Panc1 (cell line): ENCODE data around the gene GALNT10. TPM values are rescaled to one million over a fixed set of nuclear protein-coding genes. Genes with fewer than 3 reads are reported as not detected.

Experiments used
- ATAC-seq: fragments of 200-7000 bp; cut with Tn5 transposase; 2 replicates; pipeline ENCODE4 v1.9.1; 2020; ENCODE audit warnings: mild to moderate bottlenecking, moderate library complexity
- BruUV-seq: library from RNA; stranded (reverse); fragments of 400-500 nt; replicated peaks from 2 replicates; lab custom pipeline; 2021; lab: Mats Ljungman, UMichigan
- CTCF ChIA-PET: fragments of 300-600 bp; sonication (Branson Sonifier 250); formaldehyde crosslinking; loops from one replicate; lab custom pipeline; 2022; ENCODE audit warnings: antibody characterized with exemption; lab: Charles Lee
- POLR2A ChIA-PET: fragments of 300-600 bp; sonication (Branson Sonifier 250); formaldehyde crosslinking; loops from one replicate; lab custom pipeline; 2022; ENCODE audit warnings: antibody characterized with exemption; lab: Charles Lee
- DNase-seq: peaks from one replicate; pipeline ENCODE4 v3.0.0-alpha.2; 2010; ENCODE audit warnings: low read depth, low spot score
- H3K27ac ChIP-seq: 2 replicates; pipeline ENCODE4 v1.5.1; 2011; ENCODE audit warnings: mild to moderate bottlenecking, low read length, inconsistent platforms
- H3K27me3 ChIP-seq: fragments of 200-500 bp; sonication (Bioruptor generic); 2 replicates; pipeline ENCODE4 v1.6.0; 2014; ENCODE audit warnings: low read length, inconsistent platforms; ENCODE audit not compliant: control insufficient read depth, insufficient read depth
- H3K36me3 ChIP-seq: fragments of 200-500 bp; sonication (Bioruptor generic); 2 replicates; pipeline ENCODE4 v1.5.1; 2014; ENCODE audit warnings: inconsistent platforms, mild to moderate bottlenecking, low read length, moderate library complexity; ENCODE audit not compliant: control insufficient read depth, insufficient read depth
- H3K4me1 ChIP-seq: 2 replicates; pipeline ENCODE4 v1.5.1; 2011; ENCODE audit warnings: inconsistent platforms, mild to moderate bottlenecking, low read length, moderate library complexity; ENCODE audit not compliant: control insufficient read depth, insufficient read depth
- H3K4me3 ChIP-seq, 2 experiments: 2 replicates each; pipeline ENCODE4 v1.5.1; 2011 to 2012; ENCODE audit warnings: low read depth in 2 of 2, low read length in 2 of 2, mild to moderate bottlenecking in 2 of 2, inconsistent platforms in 1 of 2, moderate library complexity in 1 of 2
- H3K9me3 ChIP-seq: fragments of 200-500 bp; sonication (Bioruptor generic); 2 replicates; pipeline ENCODE4 v1.5.1; 2014; ENCODE audit warnings: low read depth, mild to moderate bottlenecking, inconsistent platforms, low read length, moderate library complexity; ENCODE audit not compliant: control insufficient read depth, insufficient read depth
- POLR2AphosphoS5 ChIP-seq: IDR thresholded peaks from 2 replicates; pipeline ENCODE4 v1.6.1; 2012; ENCODE audit warnings: mild to moderate bottlenecking, low read depth, low read length, moderate library complexity
- SIN3A ChIP-seq: IDR thresholded peaks from 2 replicates; pipeline ENCODE4 v1.6.1; 2012; ENCODE audit warnings: low read depth, mild to moderate bottlenecking, low read length, moderate library complexity, borderline replicate concordance; ENCODE audit not compliant: insufficient read depth
- TCF7L2 ChIP-seq: IDR thresholded peaks from 2 replicates; pipeline ENCODE4 v1.6.1; 2011; ENCODE audit warnings: mild to moderate bottlenecking, low read depth, low read length, inconsistent platforms
- in situ Hi-C: cut with HindIII; loops from 2 replicates; pipeline ENCODE4 v1.10.0; 2016; ENCODE audit warnings: low sequenced_read_pairs, low pct_unique_long_range_greater_than_20kb
- intact Hi-C: fragments of 100-400 bp; cut with micrococcal nuclease; formaldehyde crosslinking; loops from one replicate; pipeline ENCODE4 v1.10.0; 2022; ENCODE audit not compliant: unreplicated experiment
- total RNA-seq: library from RNA; stranded (reverse); gene quantifications from one replicate; pipeline ENCODE4 v1.2.1, GENCODE V29; 2021; ENCODE audit not compliant: unreplicated experiment
- TF ChIP-seq, protein P1 (sequence below): fragments of 450-650 bp; IDR thresholded peaks from 2 replicates; pipeline ENCODE4 v1.5.1; 2017; ENCODE audit warnings: mild to moderate bottlenecking
- TF ChIP-seq, protein P2 (sequence below), 2 experiments: IDR thresholded peaks; 2 replicates each; pipeline ENCODE4 v1.6.1; 2011 to 2012; ENCODE audit warnings: low read depth in 2 of 2, control low read depth in 1 of 2, low read length in 1 of 2, mild to moderate bottlenecking in 1 of 2, moderate library complexity in 1 of 2; ENCODE audit not compliant: insufficient read depth in 1 of 2

The GALNT10 gene
- total RNA-seq, 1 experiment from 2014 or later, result 50.5 TPM

DNA sequence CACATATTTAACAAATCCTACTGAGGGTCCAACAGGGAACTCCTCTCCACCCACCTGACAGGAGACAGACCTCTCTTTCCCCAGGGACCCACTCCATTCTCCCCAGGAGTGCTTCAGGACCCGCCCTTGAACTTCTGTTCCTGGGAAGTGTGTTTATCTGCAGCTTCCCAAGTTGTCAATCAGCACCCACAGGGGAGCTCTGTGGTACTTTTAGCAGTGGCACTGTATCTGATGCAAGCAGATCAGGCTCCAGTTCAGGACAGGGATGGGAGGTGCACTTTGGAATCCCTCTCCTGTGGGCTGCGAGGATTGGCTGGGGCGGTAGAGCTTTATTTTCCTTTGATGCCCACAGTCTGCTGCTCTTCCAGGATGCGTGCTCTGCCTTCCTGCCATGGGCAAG, 8.7 kb downstream of the GALNT10 start:
- no peak for DNase-seq
- ChIA-PET CTCF (no interaction called here), POLR2A (no interaction called here)
- intact Hi-C loops (loop anchor here (5.0 kb wide), 1 partner anchor 203 kb away; no protein-coding TSS in a partner anchor), in situ Hi-C loops (no loop called here)
- Histone ChIP-seq H3K4me1 (peaks cover 16% of the 10 kb centered on the region), H3K9me3 (no peaks in the 10 kb centered on the region), H3K27ac (no peak overlapping the region), H3K36me3 (no peaks in the 10 kb centered on the region), H3K27me3 (no peaks in the 10 kb centered on the region), H3K4me3 (no peak overlapping the region)
- ATAC-seq, result no peak
- TF ChIP-seq, protein P1, sequence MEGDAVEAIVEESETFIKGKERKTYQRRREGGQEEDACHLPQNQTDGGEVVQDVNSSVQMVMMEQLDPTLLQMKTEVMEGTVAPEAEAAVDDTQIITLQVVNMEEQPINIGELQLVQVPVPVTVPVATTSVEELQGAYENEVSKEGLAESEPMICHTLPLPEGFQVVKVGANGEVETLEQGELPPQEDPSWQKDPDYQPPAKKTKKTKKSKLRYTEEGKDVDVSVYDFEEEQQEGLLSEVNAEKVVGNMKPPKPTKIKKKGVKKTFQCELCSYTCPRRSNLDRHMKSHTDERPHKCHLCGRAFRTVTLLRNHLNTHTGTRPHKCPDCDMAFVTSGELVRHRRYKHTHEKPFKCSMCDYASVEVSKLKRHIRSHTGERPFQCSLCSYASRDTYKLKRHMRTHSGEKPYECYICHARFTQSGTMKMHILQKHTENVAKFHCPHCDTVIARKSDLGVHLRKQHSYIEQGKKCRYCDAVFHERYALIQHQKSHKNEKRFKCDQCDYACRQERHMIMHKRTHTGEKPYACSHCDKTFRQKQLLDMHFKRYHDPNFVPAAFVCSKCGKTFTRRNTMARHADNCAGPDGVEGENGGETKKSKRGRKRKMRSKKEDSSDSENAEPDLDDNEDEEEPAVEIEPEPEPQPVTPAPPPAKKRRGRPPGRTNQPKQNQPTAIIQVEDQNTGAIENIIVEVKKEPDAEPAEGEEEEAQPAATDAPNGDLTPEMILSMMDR, result no peak
- TF ChIP-seq TCF7L2, result no peak
- no peak for TF ChIP-seq POLR2AphosphoS5
- TF ChIP-seq, protein P2, sequence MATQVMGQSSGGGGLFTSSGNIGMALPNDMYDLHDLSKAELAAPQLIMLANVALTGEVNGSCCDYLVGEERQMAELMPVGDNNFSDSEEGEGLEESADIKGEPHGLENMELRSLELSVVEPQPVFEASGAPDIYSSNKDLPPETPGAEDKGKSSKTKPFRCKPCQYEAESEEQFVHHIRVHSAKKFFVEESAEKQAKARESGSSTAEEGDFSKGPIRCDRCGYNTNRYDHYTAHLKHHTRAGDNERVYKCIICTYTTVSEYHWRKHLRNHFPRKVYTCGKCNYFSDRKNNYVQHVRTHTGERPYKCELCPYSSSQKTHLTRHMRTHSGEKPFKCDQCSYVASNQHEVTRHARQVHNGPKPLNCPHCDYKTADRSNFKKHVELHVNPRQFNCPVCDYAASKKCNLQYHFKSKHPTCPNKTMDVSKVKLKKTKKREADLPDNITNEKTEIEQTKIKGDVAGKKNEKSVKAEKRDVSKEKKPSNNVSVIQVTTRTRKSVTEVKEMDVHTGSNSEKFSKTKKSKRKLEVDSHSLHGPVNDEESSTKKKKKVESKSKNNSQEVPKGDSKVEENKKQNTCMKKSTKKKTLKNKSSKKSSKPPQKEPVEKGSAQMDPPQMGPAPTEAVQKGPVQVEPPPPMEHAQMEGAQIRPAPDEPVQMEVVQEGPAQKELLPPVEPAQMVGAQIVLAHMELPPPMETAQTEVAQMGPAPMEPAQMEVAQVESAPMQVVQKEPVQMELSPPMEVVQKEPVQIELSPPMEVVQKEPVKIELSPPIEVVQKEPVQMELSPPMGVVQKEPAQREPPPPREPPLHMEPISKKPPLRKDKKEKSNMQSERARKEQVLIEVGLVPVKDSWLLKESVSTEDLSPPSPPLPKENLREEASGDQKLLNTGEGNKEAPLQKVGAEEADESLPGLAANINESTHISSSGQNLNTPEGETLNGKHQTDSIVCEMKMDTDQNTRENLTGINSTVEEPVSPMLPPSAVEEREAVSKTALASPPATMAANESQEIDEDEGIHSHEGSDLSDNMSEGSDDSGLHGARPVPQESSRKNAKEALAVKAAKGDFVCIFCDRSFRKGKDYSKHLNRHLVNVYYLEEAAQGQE (IDR thresholded peaks at IDR 0.05; ENCODE audit: insufficient read depth in 1 of 2, low read depth in 2 of 2, low read length in 1 of 2), result no peak
- TF ChIP-seq SIN3A, result no peak
- BruUV-seq, result no TSS peak

DNA sequence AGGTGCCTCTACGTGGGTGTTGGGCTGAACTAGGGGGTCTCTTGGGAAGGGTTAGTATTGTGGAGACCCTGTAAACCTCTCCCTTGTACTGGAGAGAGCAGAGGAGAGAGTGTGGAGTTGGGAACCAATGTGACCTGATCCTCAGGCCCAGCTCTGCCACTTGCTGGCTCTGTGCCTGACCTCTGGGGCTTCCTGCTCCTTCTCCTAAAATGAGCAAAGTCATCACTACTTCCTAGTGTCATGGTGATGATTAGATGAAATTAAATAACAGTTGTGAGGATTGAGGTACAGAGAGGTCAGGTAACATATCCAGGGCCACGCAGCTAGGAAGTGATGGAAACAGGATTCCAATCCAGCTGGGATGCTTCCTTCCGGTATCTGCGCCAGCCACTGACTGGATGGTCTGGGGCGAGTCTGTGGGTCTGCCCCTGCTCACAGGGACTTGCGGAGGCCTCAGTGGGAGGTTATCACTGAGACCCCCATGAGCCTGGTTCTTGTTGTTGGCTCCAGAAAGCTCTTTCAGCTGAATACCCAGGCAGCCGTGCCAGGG, 9.2 kb downstream of the GALNT10 start:
- Histone ChIP-seq H3K36me3 (no peaks in the 10 kb centered on the region), H3K4me1 (peaks cover 16% of the 10 kb centered on the region), H3K4me3 (no peak overlapping the region), H3K27me3 (no peaks in the 10 kb centered on the region), H3K9me3 (no peaks in the 10 kb centered on the region), H3K27ac (no peak overlapping the region)
- DNase-seq (no peak), ATAC-seq (no peak)
- in situ Hi-C loops (no loop called here), intact Hi-C loops (loop anchor here (5.0 kb wide), 1 partner anchor 203 kb away; no protein-coding TSS in a partner anchor)
- TF ChIP-seq TCF7L2 (no peak), SIN3A (no peak), POLR2AphosphoS5 (no peak)
- TF ChIP-seq, protein P1, result no peak
- TF ChIP-seq, protein P2 (IDR thresholded peaks at IDR 0.05; ENCODE audit: insufficient read depth in 1 of 2, low read depth in 2 of 2, low read length in 1 of 2), result no peak
- POLR2A ChIA-PET, result no interaction called here
- BruUV-seq, result no TSS peak
- CTCF ChIA-PET, result no interaction called here
